ENCODE data around the gene AKIRIN2.

The AKIRIN2 gene

GRCh38 chr6:87658516-87658915, 43.5 kb downstream of the AKIRIN2 start:
- DNase-seq (ENCODE audit: low read depth in 2 of 3, low spot score in 1 of 3): no peak

DNA sequence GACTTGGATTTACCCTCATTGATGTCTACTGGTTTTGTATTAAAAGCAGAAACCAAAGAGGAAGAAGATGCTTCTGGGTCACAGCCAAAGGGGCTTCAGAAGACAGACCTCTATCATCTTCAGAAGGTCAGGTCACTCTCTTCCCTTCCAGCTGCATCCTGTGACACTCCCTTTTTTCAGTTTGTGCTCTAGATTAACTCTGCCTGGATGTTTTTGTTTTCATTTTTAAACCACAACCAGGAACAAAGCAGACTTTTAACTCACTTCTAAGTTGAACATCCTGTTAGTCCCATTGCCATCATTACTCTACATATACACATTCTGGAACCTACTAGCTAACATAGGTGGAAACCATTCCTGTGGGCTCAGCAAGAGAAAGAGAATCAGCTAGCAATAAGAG, 45.2 kb downstream of the AKIRIN2 start:
- no peak for DNase-seq (ENCODE audit: low read depth in 2 of 3, low spot score in 1 of 3)

DNA sequence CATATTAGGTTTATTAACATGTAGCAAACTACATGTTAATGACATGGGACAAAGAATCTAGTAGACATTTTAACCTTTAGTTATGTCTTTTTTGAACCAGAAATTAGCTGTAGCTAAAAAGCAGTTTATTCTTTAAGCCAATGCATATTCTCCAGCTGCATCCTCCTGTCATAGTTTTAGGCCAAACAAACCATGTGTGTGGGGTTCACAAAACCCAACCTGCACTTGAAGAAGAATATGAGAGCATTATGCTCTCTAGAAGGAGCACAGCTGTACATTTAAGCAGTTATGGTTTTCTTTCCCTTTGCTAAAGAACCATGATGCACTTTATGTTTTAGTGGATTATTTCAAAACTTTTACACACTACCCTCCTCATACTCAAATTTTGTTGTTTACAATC, 46.2 kb downstream of the AKIRIN2 start:
- DNase-seq (ENCODE audit: low read depth in 2 of 3, low spot score in 1 of 3): no peak

- no peak for DNase-seq (ENCODE audit: low read depth in 2 of 3, low spot score in 1 of 3)
Observed at GRCh38 chr6:87654875-87655454, 47.1 kb downstream of the AKIRIN2 start.

- DNase-seq (ENCODE audit: low read depth in 2 of 3, low spot score in 1 of 3): no peak
Observed at GRCh38 chr6:87654122-87654521, 47.9 kb downstream of the AKIRIN2 start.

DNA sequence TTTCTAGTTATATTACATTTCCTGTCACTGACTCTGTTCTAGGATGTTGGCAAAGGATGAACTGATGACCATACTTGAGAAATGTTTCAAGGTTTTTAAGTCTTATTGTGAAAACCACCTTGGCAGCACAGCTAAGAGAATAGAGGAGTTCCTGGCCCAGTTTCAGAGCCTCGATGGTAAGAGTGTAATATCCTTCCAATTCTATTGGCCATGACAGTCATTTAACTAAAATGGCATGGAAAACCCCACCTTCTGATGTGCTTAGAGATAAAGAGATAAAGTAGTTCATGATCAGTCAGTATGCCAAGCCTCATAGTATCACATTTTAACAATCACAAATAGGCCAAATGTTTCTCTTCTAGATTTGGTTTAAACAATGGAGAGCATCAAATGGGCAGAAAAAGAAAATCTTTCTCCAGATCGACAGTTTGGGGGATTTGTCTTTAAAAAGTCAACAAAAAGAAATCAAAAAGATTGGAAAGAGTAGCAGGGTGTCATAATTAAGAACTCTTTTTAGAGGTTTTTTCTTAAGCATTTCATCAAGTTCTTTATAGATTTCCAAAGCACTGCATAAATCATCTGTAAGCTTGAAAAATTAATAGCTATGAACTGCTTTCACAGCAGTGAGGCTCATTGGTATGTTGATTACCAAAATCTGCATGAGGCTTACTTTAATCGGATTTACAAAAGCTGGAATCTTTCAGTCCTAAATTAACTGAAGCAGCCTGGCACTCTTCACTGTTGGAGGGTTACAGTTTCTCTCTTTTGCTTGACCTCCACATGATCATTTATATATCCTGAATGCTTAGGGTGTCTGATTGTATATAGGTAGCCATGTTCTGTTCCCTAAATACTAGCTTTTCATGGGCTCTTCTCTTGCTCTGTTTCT, 48.7 kb downstream of the AKIRIN2 start:
- DNase-seq (ENCODE audit: low read depth in 2 of 3, low spot score in 1 of 3): no peak

GRCh38 chr6:87645080-87645479, 57.0 kb downstream of the AKIRIN2 start:
- DNase-seq (ENCODE audit: low read depth in 2 of 3, low spot score in 1 of 3): no peak

GRCh38 chr6:87641065-87641692, 60.9 kb downstream of the AKIRIN2 start:
- no peak for DNase-seq (ENCODE audit: low read depth in 2 of 3, low spot score in 1 of 3)

DNA sequence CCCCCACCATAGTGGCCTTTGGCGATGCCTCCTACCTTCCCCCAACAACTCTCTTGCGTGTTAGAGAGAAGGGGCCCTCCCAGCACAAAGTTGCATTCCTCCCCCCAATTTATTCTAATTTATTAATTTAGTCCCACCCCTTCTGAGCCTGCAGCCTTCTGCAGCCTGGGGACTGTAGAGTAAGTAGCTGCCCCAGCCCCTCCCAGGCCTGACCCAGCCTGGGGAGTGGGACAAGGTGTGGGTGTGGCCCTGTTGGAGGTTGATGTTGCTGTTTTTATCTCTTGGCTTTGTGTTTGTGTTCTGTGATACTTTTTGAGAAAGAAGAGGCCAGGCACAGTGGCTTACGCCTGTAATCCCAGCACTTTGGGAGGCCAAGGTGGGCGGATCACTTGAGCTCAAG, 62.7 kb downstream of the AKIRIN2 start:
- DNase-seq (ENCODE audit: low read depth in 2 of 3, low spot score in 1 of 3): no peak

GRCh38 chr6:87637106-87637505, 64.9 kb downstream of the AKIRIN2 start:
- DNase-seq (ENCODE audit: low read depth in 2 of 3, low spot score in 1 of 3): no peak

- no peak for DNase-seq (ENCODE audit: low read depth in 2 of 3, low spot score in 1 of 3)
Observed at GRCh38 chr6:87636315-87636714, 65.7 kb downstream of the AKIRIN2 start.

- DNase-seq (ENCODE audit: low read depth in 2 of 3, low spot score in 1 of 3): no peak
Observed at GRCh38 chr6:87633851-87634250, 68.2 kb downstream of the AKIRIN2 start.

- DNase-seq (ENCODE audit: low read depth in 2 of 3, low spot score in 1 of 3): no peak
Observed at GRCh38 chr6:87630746-87631145, 71.3 kb downstream of the AKIRIN2 start.

DNA sequence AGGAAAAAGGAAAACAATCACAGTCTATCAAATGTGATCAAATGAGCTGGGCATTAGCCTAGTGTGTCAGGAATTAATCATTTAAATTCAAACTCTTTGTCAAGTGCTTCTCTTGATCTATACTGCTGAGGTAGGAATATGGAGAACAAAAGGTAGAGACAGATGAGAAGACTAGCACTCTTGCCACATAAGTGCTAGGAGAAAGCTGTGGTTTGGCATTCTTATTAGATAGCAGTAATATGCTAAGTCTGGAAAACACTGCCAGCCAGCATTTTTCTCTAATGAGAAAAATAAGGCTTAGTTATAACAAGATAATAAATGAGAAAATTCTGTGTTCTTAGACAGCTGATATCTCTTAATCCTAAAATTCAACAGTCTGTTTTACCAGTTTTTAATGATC, 73.2 kb downstream of the AKIRIN2 start:
- no peak for DNase-seq (ENCODE audit: low read depth in 2 of 3, low spot score in 1 of 3)

- DNase-seq (ENCODE audit: low read depth in 2 of 3, low spot score in 1 of 3): no peak
Observed at GRCh38 chr6:87628424-87628823, 73.6 kb downstream of the AKIRIN2 start.
